ENCODE results near the gene CNTN4. TPM values are rescaled to one million over a fixed set of nuclear protein-coding genes. Genes with fewer than 3 reads are reported as not detected.

Gene CNTN4
- total and polyA plus RNA-seq, 2 donors (not counting 3 experiments of a cell fraction or from before 2014, with no cell fraction given) = not detected

DNA sequence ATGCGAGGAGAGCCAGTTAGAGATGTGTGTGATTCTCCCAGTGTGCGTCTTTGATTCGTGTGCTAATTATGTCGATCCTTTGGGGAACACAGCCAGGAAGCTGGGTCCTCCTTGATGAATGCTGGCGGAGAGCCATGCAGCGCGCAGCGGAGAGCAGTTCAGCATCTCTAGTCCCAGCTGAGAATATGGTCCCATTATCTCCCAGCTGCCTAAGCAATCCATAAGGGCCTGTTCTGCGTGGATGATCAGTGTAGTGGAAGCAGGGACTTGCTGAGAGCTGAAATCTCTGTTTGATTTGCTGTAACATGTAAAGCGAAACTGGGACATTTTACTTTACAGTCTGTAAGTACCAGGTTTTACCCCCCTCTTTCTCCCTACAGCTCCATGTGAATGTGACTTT, 412.7 kb downstream of the CNTN4 start:
- no peaks in the 10 kb centered on the region for H3K9me1 ChIP-seq (replicated peaks; ENCODE audit: control insufficient read depth, extremely low read depth, insufficient read depth, low read length)
- H4K20me1 ChIP-seq (replicated peaks; ENCODE audit: control insufficient read depth, extremely low read depth, insufficient read depth, low read length) = no peaks in the 10 kb centered on the region
- no peak overlapping the region for H3K27ac ChIP-seq (ENCODE audit: insufficient read depth, low read depth, low read length)
- CTCF ChIA-PET = no interaction called here
- no peaks in the 10 kb centered on the region for H3K4me1 ChIP-seq (ENCODE audit: control insufficient read depth, extremely low read depth, insufficient read depth, low read length)
- no peak for FAIRE-seq
- TF ChIP-seq POLR2AphosphoS5 (IDR thresholded peaks at IDR 0.05; ENCODE audit: insufficient read depth, low read depth, low read length) (no peak), JUN (IDR thresholded peaks at IDR 0.05; ENCODE audit: borderline replicate concordance, insufficient read depth, insufficient read length, low read depth) (no peak), GATA2 (IDR thresholded peaks at IDR 0.05; ENCODE audit: insufficient read depth, insufficient read length, low read depth, low read length) (no peak), POLR2A (IDR thresholded peaks at IDR 0.05; ENCODE audit: low read depth, low read length) (no peak), EZH2 (IDR thresholded peaks at IDR 0.05; ENCODE audit: borderline replicate concordance, low read depth, low read length, severe bottlenecking) (no peak), FOS (IDR thresholded peaks at IDR 0.05; ENCODE audit: borderline replicate concordance, insufficient read depth, low read length) (no peak), MYC (IDR thresholded peaks at IDR 0.05; ENCODE audit: low read depth, low read length) (no peak)
- TF ChIP-seq, protein P1, sequence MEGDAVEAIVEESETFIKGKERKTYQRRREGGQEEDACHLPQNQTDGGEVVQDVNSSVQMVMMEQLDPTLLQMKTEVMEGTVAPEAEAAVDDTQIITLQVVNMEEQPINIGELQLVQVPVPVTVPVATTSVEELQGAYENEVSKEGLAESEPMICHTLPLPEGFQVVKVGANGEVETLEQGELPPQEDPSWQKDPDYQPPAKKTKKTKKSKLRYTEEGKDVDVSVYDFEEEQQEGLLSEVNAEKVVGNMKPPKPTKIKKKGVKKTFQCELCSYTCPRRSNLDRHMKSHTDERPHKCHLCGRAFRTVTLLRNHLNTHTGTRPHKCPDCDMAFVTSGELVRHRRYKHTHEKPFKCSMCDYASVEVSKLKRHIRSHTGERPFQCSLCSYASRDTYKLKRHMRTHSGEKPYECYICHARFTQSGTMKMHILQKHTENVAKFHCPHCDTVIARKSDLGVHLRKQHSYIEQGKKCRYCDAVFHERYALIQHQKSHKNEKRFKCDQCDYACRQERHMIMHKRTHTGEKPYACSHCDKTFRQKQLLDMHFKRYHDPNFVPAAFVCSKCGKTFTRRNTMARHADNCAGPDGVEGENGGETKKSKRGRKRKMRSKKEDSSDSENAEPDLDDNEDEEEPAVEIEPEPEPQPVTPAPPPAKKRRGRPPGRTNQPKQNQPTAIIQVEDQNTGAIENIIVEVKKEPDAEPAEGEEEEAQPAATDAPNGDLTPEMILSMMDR (IDR thresholded peaks at IDR 0.05; ENCODE audit: extremely low read depth in 1 of 2, insufficient read depth in 1 of 2, low read depth in 1 of 2, low read length in 2 of 2) = no peak
- TF ChIP-seq, protein P2, sequence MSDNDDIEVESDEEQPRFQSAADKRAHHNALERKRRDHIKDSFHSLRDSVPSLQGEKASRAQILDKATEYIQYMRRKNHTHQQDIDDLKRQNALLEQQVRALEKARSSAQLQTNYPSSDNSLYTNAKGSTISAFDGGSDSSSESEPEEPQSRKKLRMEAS (IDR thresholded peaks at IDR 0.05; ENCODE audit: insufficient read depth, insufficient read length) = no peak
- no peak overlapping the region for H3K9ac ChIP-seq (replicated peaks; ENCODE audit: extremely low read depth, insufficient read depth, low read length)
- peaks cover 2% of the 10 kb centered on the region for H3K9me3 ChIP-seq (replicated peaks; ENCODE audit: control insufficient read depth, insufficient read depth, low read length)
- dilution Hi-C loops (cut with MboI; ENCODE audit: extremely low pct_ligation_motif_present, low sequenced_read_pairs) = no loop called here
- no peak overlapping the region for H3K4me3 ChIP-seq (replicated peaks in 1 of 3; ENCODE audit: insufficient read depth in 1 of 3, low read depth in 1 of 3, low read length in 3 of 3)
- BruUV-seq (replicated peaks) = no TSS peak
- POLR2A ChIA-PET = no interaction called here
- no peaks in the 10 kb centered on the region for H3K36me3 ChIP-seq (ENCODE audit: control insufficient read depth in 2 of 2, extremely low read depth in 1 of 2, insufficient read depth in 2 of 2, low read length in 2 of 2)
- no peak overlapping the region for H3K4me2 ChIP-seq (ENCODE audit: insufficient read depth, low read length)
- no peak overlapping the region for H2AFZ ChIP-seq (ENCODE audit: low read depth, low read length)
- H3K27me3 ChIP-seq (ENCODE audit: control insufficient read depth in 2 of 2, insufficient read depth in 2 of 2, low read length in 2 of 2) = no peaks in the 10 kb centered on the region
- DNase-seq (ENCODE audit: low read depth, low spot score) = no peak
- no peaks in the 10 kb centered on the region for H3K79me2 ChIP-seq (ENCODE audit: control insufficient read depth, insufficient read depth, low read length)
- intact Hi-C loops (cut with micrococcal nuclease) = no loop called here

Measured in endothelial cell of umbilical vein (primary cell).